Prostate gland (tissue), 2 donors: ENCODE measurements around the gene RHBDL1. TPM values are rescaled to one million over a fixed set of nuclear protein-coding genes. Genes with fewer than 3 reads are reported as not detected.

Experiments used
- DNase-seq: peaks from one replicate; pipeline ENCODE4 v3.0.0-alpha.2; 2019; ENCODE audit warnings: low spot score
- H3K27ac ChIP-seq, 2 donors: fragments of 200-600 bp; sonication (generic); 2 replicates each; pipeline ENCODE4 v1.5.1; 2017 to 2019
- H3K27me3 ChIP-seq: fragments of 200-600 bp; sonication (generic); replicated peaks from 2 replicates; pipeline ENCODE4 v1.5.1; 2019; ENCODE audit not compliant: insufficient read depth
- H3K36me3 ChIP-seq, 2 donors: fragments of 200-600 bp; sonication (generic); 1 replicate in 1 of 2; 2 replicates in 1 of 2; pipeline versions ENCODE4 v1.5.1 to v1.8.1; 2017 to 2019
- H3K4me1 ChIP-seq: fragments of 200-600 bp; sonication (generic); replicated peaks from 2 replicates; pipeline ENCODE4 v1.5.1; 2019
- H3K4me3 ChIP-seq, 2 donors: fragments of 200-600 bp; sonication (generic); 2 replicates each; pipeline ENCODE4 v1.5.1; 2017 to 2019
- H3K9me3 ChIP-seq: fragments of 200-600 bp; sonication (generic); 2 replicates; pipeline ENCODE4 v1.5.1; 2017
- POLR2A ChIP-seq: fragments of 450-650 bp; IDR thresholded peaks from one replicate; pipeline ENCODE4 v1.6.1; 2016; ENCODE audit warnings: antibody characterized with exemption, mild to moderate bottlenecking
- POLR2AphosphoS5 ChIP-seq: sonication (generic); formaldehyde crosslinking; IDR thresholded peaks from one replicate; pipeline ENCODE4 v1.6.1; 2017; ENCODE audit warnings: antibody characterized with exemption
- WGBS: methylation state at CpG from one replicate; pipeline ENCODE4 v1.1.5; 2018; 5-methylcytosine and 5-hydroxymethylcytosine counted together
- intact Hi-C: fragments of 100-400 bp; cut with DNase I; formaldehyde crosslinking; loops from one replicate; pipeline ENCODE4 v1.14.2; 2022
- total RNA-seq, 2 donors: library from RNA; depleted of rRNA; stranded (reverse); fragments of >200 nt; gene quantifications; one replicate each; pipeline ENCODE4 v1.1.0, GENCODE V29; 2016
- TF ChIP-seq, protein P1 (sequence below), 4 experiments: fragments of 200-600 bp in 2 of 4; fragments of 450-650 bp in 2 of 4; sonication (generic) in 2 of 4; IDR thresholded peaks; 1 replicate in 3 of 4; 2 replicates in 1 of 4; pipeline ENCODE4 v1.5.1; 2016 to 2019; ENCODE audit warnings: antibody characterized with exemption in 4 of 4, mild to moderate bottlenecking in 2 of 4, moderate library complexity in 2 of 4

RHBDL1 gene
- total RNA-seq, 2 donors from 2014 or later, result 4.5 to 4.9 TPM

GRCh38 chr16:716768-717325 lies 41.4 kb downstream of the RHBDL1 start:
- no peak overlapping the region for H3K27ac ChIP-seq
- peaks cover 29% of the 10 kb centered on the region for H3K4me1 ChIP-seq
- intact Hi-C loops, result no loop called here
- H3K27me3 ChIP-seq, result no peaks in the 10 kb centered on the region
- DNase-seq, result no peak
- no peaks in the 10 kb centered on the region for H3K36me3 ChIP-seq
- WGBS, result 87% methylated on average over 29 of the region's 29 CpGs
- TF ChIP-seq, protein P1, sequence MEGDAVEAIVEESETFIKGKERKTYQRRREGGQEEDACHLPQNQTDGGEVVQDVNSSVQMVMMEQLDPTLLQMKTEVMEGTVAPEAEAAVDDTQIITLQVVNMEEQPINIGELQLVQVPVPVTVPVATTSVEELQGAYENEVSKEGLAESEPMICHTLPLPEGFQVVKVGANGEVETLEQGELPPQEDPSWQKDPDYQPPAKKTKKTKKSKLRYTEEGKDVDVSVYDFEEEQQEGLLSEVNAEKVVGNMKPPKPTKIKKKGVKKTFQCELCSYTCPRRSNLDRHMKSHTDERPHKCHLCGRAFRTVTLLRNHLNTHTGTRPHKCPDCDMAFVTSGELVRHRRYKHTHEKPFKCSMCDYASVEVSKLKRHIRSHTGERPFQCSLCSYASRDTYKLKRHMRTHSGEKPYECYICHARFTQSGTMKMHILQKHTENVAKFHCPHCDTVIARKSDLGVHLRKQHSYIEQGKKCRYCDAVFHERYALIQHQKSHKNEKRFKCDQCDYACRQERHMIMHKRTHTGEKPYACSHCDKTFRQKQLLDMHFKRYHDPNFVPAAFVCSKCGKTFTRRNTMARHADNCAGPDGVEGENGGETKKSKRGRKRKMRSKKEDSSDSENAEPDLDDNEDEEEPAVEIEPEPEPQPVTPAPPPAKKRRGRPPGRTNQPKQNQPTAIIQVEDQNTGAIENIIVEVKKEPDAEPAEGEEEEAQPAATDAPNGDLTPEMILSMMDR (IDR thresholded peaks at IDR 0.05), result no peak
- no peak for TF ChIP-seq POLR2AphosphoS5
- no peak for TF ChIP-seq POLR2A
- no peaks in the 10 kb centered on the region for H3K9me3 ChIP-seq
- H3K4me3 ChIP-seq, result no peak overlapping the region

- intact Hi-C loops, result no loop called here
- Histone ChIP-seq H3K4me3 (no peak overlapping the region), H3K9me3 (no peaks in the 10 kb centered on the region), H3K27me3 (no peaks in the 10 kb centered on the region), H3K27ac (no peak overlapping the region), H3K4me1 (peaks cover 29% of the 10 kb centered on the region), H3K36me3 (no peaks in the 10 kb centered on the region)
- TF ChIP-seq POLR2A (no peak), POLR2AphosphoS5 (no peak)
- TF ChIP-seq, protein P1 (IDR thresholded peaks at IDR 0.05), result no peak
- DNase-seq, result no peak
- WGBS, result 78% methylated on average over 32 of the region's 32 CpGs
Observed at GRCh38 chr16:717450-718245, 42.2 kb downstream of the RHBDL1 start.

- Histone ChIP-seq H3K27ac (no peak overlapping the region), H3K36me3 (no peaks in the 10 kb centered on the region), H3K9me3 (no peaks in the 10 kb centered on the region), H3K4me1 (peaks cover 29% of the 10 kb centered on the region), H3K27me3 (no peaks in the 10 kb centered on the region), H3K4me3 (no peak overlapping the region)
- TF ChIP-seq POLR2AphosphoS5 (no peak), POLR2A (no peak)
- TF ChIP-seq, protein P1 (IDR thresholded peaks at IDR 0.05), result no peak
- intact Hi-C loops, result no loop called here
- WGBS, result 91% methylated on average over 9 of the region's 9 CpGs
- no peak for DNase-seq
Observed at GRCh38 chr16:718389-718788, 42.9 kb downstream of the RHBDL1 start.

- peaks cover 29% of the 10 kb centered on the region for H3K4me1 ChIP-seq
- DNase-seq, result no peak
- H3K27me3 ChIP-seq, result no peaks in the 10 kb centered on the region
- no peak overlapping the region for H3K27ac ChIP-seq
- TF ChIP-seq, protein P1 (IDR thresholded peaks at IDR 0.05), result no peak
- TF ChIP-seq POLR2A (no peak), POLR2AphosphoS5 (no peak)
- no peaks in the 10 kb centered on the region for H3K9me3 ChIP-seq
- H3K4me3 ChIP-seq, result no peak overlapping the region
- intact Hi-C loops, result no loop called here
- H3K36me3 ChIP-seq, result no peaks in the 10 kb centered on the region
- 84% methylated on average over 6 of the region's 6 CpGs for WGBS
Observed at GRCh38 chr16:718922-719321, 43.5 kb downstream of the RHBDL1 start.
